ENCODE measurements around the gene TAS1R2. TPM values are rescaled to one million over a fixed set of nuclear protein-coding genes. Genes with fewer than 3 reads are reported as not detected.

The TAS1R2 gene
- total and polyA plus RNA-seq, 2 of the 13 experiments (the other 11 are each of a cell fraction or from before 2014, with no cell fraction given) = not detected

- TF ChIP-seq GTF3A (CRISPR knock-in tag; conservative IDR thresholded peaks at IDR 0.05) = no peak
- TF ChIP-seq ZFYVE20 (CRISPR knock-in tag; IDR thresholded peaks at IDR 0.05; ENCODE audit: borderline replicate concordance, low read depth) = no peak
- no peak for TF ChIP-seq MAF1 (CRISPR knock-in tag; IDR thresholded peaks at IDR 0.05; ENCODE audit: borderline replicate concordance)
- TF ChIP-seq AHR (CRISPR knock-in tag; IDR thresholded peaks at IDR 0.05) = no peak
- TF ChIP-seq NCOA2 (CRISPR knock-in tag; IDR thresholded peaks at IDR 0.05) = peak; percentile 86
- no peak for TF ChIP-seq ZNF703 (CRISPR knock-in tag; IDR thresholded peaks at IDR 0.05; ENCODE audit: borderline replicate concordance)
- no peak for TF ChIP-seq ZNF101 (CRISPR knock-in tag; IDR thresholded peaks at IDR 0.05; ENCODE audit: borderline replicate concordance, low read depth)
- TF ChIP-seq CEBPG (CRISPR knock-in tag; IDR thresholded peaks at IDR 0.05) = peak; percentile 96
- TF ChIP-seq ZNF746 (CRISPR knock-in tag; IDR thresholded peaks at IDR 0.05) = peak; percentile 59; the same call in 1 of the 2 replicates
- no peak for TF ChIP-seq ZNF501 (CRISPR knock-in tag; IDR thresholded peaks at IDR 0.05)
- TF ChIP-seq ZNF770 (CRISPR knock-in tag; IDR thresholded peaks at IDR 0.05) = no peak
- peak; percentile 97 for TF ChIP-seq MIXL1 (CRISPR knock-in tag; IDR thresholded peaks at IDR 0.05)
- no peak for TF ChIP-seq DNMT1 (CRISPR knock-in tag; IDR thresholded peaks at IDR 0.05)
- TF ChIP-seq BHLHE40 (IDR thresholded peaks at IDR 0.05; ENCODE audit: low read length) = no peak
- peak; percentile 37; the same call in 1 of the 2 replicates for TF ChIP-seq ZNF160 (CRISPR knock-in tag; IDR thresholded peaks at IDR 0.05)
- 0 out of 2 replicates have a peak, but pooled peaks have one; percentile 47 for TF ChIP-seq KDM1A (CRISPR knock-in tag; IDR thresholded peaks at IDR 0.05)
- peak; percentile 90 for TF ChIP-seq ZNF609 (CRISPR knock-in tag; IDR thresholded peaks at IDR 0.05; ENCODE audit: borderline replicate concordance)
- peak; percentile 56; the same call in 1 of the 2 replicates for TF ChIP-seq ZSCAN31 (CRISPR knock-in tag; IDR thresholded peaks at IDR 0.05; ENCODE audit: low read depth)
- TF ChIP-seq ZNF790 (CRISPR knock-in tag; IDR thresholded peaks at IDR 0.05; ENCODE audit: borderline replicate concordance) = no peak
- 0 out of 2 replicates have a peak, but pooled peaks have one; percentile 75 for TF ChIP-seq PAF1 (CRISPR knock-in tag; IDR thresholded peaks at IDR 0.05)
- no peak for TF ChIP-seq GPBP1L1 (CRISPR knock-in tag; IDR thresholded peaks at IDR 0.05)
These were observed 41.9 kb upstream of the TAS1R2 start (continued) for GRCh38 chr1:18901147-18901951.

All from HepG2 (cell line).